Thoracic aorta endothelial cell (primary cell): Measurements from ENCODE around the gene CLN5. TPM values are rescaled to one million over a fixed set of nuclear protein-coding genes. Genes with fewer than 3 reads are reported as not detected.

Source experiments
- total RNA-seq: library from RNA; depleted of rRNA; stranded (reverse); fragments of >200 nt; gene quantifications from 2 replicates; pipeline ENCODE4 v1.2.3, GENCODE V29; 2012

CLN5 gene
- total RNA-seq, result 27.1 and 32.0 TPM in 2 replicates

DNA sequence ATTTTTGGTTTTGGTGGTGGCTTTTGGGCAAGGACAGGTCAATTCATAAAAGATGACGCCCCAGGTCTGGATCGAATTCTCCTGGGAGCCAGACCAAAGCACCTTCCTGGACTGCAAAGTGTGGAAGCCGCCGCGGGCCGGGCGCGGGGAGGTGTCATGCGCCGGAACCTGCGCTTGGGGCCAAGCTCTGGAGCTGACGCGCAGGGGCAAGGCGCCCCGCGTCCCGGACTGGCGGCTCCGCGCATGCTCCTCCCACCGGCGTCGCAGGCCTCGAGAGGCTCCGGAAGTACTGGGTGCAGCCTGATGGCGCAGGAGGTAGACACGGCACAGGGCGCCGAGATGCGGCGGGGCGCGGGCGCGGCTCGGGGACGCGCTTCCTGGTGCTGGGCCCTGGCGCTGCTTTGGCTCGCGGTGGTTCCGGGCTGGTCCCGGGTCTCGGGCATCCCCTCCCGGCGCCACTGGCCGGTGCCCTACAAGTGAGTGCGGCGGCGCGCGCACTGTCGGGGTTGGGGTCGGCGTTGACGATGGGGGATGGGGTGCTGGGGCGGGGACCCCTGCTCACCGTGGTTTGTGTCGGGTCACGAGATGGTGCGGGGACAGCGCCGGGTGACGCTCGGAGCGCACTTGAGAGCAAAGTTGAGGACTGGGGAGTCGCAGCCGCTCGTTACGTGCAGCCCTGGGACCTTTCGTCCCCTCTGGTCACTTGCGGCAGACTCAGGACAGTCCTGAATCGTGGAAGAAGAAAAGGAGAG is at the start of gene CLN5:
CLN5 (plus strand) TSS at position 286 of the 752 bp plus-strand sequence; CDS start at position 304, 18 bp downstream.

DNA sequence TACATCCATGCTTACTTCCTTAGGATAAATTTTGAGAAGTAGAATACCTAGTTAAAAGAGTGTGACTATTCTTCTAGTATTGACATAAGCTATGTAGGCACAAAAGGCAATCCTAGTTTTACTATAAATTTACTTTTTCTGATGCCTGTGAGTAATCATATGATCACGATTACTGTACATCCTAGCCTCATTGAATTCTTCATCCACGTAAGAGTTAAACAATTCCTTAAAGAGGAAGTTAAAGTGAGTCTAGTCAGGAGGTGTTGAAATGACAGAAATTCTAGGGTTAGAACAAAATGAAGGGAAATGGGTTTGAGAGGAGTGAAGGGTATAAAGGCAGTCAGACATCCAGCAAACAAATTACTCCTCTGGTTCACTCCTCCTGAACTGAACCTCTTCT is 43.7 kb upstream of the CLN5 start, which contains the start of gene ACOD1:
ACOD1 (plus strand) TSS at position 363 of the 400 bp plus-strand sequence. CDS start 48 bp downstream, outside the sequence.

DNA sequence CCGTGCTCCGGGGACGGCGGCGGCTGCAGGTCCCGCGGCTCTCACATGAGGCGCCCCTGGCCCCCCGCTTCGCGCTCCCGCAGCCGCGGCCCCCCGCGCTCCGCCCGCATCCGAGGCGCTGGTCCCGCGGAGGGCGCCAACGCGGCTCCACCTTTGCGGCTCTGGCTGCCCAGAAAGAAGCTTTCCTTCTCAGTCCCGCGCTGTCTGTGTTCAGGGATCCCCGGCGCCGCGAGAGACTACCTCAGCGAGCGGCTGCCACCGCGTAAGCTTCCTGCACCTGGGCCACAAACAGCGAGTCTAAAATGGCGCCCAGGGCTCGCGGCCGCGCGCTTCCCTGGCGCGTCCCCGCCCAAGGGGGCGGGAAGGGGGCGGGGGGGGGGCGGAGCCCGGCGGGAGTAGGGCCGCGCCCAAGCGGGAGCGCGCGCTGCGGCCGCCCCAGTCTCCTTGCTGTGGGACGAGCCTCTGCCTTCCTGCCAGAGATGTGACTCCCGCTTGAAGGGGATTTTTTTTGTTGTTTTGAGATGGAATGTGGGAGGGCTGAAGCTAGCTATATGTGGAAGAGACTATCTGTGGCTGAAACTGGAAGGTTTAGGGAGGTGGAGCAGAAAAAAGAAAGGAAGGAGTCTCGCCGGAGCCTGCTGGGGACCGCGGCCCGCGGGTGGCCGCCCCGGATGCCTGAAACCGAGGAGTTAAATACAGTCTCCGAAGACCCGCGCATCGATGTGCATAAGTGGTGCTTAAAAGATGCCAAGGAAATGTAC is 35.2 kb downstream of the CLN5 start, which contains the start of gene FBXL3:
FBXL3 (minus strand) TSS at position 299 of the 761 bp plus-strand sequence. CDS start 5,299 bp downstream, outside the sequence.

Other genes with a start within 250 kb of the CLN5 start
- 165 and 310 TPM in 2 replicates for gene KCTD12, start 105.7 kb upstream of the CLN5 start, total RNA-seq
- gene ACOD1, start 43.6 kb upstream of the CLN5 start, total RNA-seq, result not detected in 2 replicates
- 70.3 and 70.9 TPM in 2 replicates for gene FBXL3, start 35.1 kb downstream of the CLN5 start, total RNA-seq